GM06990 (cell line): ENCODE measurements around the gene CARMIL1.

ENCODE experiments used
- DNase-seq: peaks from one replicate; pipeline ENCODE4 v3.0.0-alpha.2; 2011; ENCODE audit not compliant: insufficient read length; ENCODE audit errors: extremely low read depth
- H3K27me3 ChIP-seq: replicated peaks from 2 replicates; pipeline ENCODE4 v1.6.0; 2011; ENCODE audit warnings: low read length; ENCODE audit not compliant: control insufficient read depth, insufficient read depth
- H3K36me3 ChIP-seq: 2 replicates; pipeline ENCODE4 v1.5.1; 2011; ENCODE audit warnings: low read length; ENCODE audit not compliant: control insufficient read depth, insufficient read depth
- H3K4me3 ChIP-seq: replicated peaks from 2 replicates; pipeline ENCODE4 v1.5.1; 2011; ENCODE audit warnings: low read depth, mild to moderate bottlenecking, control low read depth, low read length
- CTCF ChIP-seq: IDR thresholded peaks from 2 replicates; pipeline ENCODE4 v1.5.1; 2011; ENCODE audit warnings: low read length, control low read depth, mild to moderate bottlenecking, inconsistent platforms; ENCODE audit not compliant: insufficient read depth, poor library complexity, severe bottlenecking

CARMIL1 gene

GRCh38 chr6:25488156-25488555, 209.0 kb downstream of the CARMIL1 start:
- Histone ChIP-seq H3K27me3 (no peaks in the 10 kb centered on the region), H3K4me3 (no peak overlapping the region), H3K36me3 (no peaks in the 10 kb centered on the region)
- DNase-seq, result no peak
- no peak for TF ChIP-seq CTCF

GRCh38 chr6:25489399-25489798, 210.2 kb downstream of the CARMIL1 start:
- no peaks in the 10 kb centered on the region for H3K27me3 ChIP-seq
- H3K36me3 ChIP-seq, result no peaks in the 10 kb centered on the region
- TF ChIP-seq CTCF, result no peak
- DNase-seq, result no peak
- no peak overlapping the region for H3K4me3 ChIP-seq

GRCh38 chr6:25490018-25490801, 211.0 kb downstream of the CARMIL1 start:
- no peak overlapping the region for H3K4me3 ChIP-seq
- no peaks in the 10 kb centered on the region for H3K36me3 ChIP-seq
- no peaks in the 10 kb centered on the region for H3K27me3 ChIP-seq
- peak; percentile 81 for TF ChIP-seq CTCF
- peak; percentile 26 for DNase-seq

- H3K36me3 ChIP-seq, result no peaks in the 10 kb centered on the region
- H3K27me3 ChIP-seq, result no peaks in the 10 kb centered on the region; the same call in 1 of the 2 replicates
- no peak for TF ChIP-seq CTCF
- no peak for DNase-seq
- no peak overlapping the region for H3K4me3 ChIP-seq
Measured at GRCh38 chr6:25492951-25493350, 213.8 kb downstream of the CARMIL1 start.

- Histone ChIP-seq H3K4me3 (no peak overlapping the region), H3K36me3 (no peaks in the 10 kb centered on the region), H3K27me3 (no peaks in the 10 kb centered on the region; the same call in 1 of the 2 replicates)
- no peak for TF ChIP-seq CTCF
- no peak for DNase-seq
Measured at GRCh38 chr6:25494469-25494868, 215.3 kb downstream of the CARMIL1 start.
